ENCODE data around the gene UBAC2.

Gene UBAC2

GRCh38 chr13:99296398-99296797, 95.7 kb downstream of the UBAC2 start:
- H3K27ac ChIP-seq, result no peak overlapping the region
- TF ChIP-seq CTCF (IDR thresholded peaks at IDR 0.05) (no peak), ZFX (IDR thresholded peaks at IDR 0.05; ENCODE audit: borderline replicate concordance) (no peak)

- no peak overlapping the region for H3K27ac ChIP-seq
- TF ChIP-seq CTCF (IDR thresholded peaks at IDR 0.05) (no peak), ZFX (IDR thresholded peaks at IDR 0.05; ENCODE audit: borderline replicate concordance) (no peak)
These were observed 96.7 kb downstream of the UBAC2 start for GRCh38 chr13:99297331-99297730.

GRCh38 chr13:99298056-99298455, 97.4 kb downstream of the UBAC2 start:
- H3K27ac ChIP-seq, result no peak overlapping the region
- TF ChIP-seq CTCF (IDR thresholded peaks at IDR 0.05) (no peak), ZFX (IDR thresholded peaks at IDR 0.05; ENCODE audit: borderline replicate concordance) (no peak)

GRCh38 chr13:99299256-99299919, 98.7 kb downstream of the UBAC2 start:
- TF ChIP-seq ZFX (IDR thresholded peaks at IDR 0.05; ENCODE audit: borderline replicate concordance) (no peak), CTCF (IDR thresholded peaks at IDR 0.05) (no peak)
- no peak overlapping the region for H3K27ac ChIP-seq

- no peak overlapping the region for H3K27ac ChIP-seq
- TF ChIP-seq CTCF (IDR thresholded peaks at IDR 0.05) (no peak), ZFX (IDR thresholded peaks at IDR 0.05; ENCODE audit: borderline replicate concordance) (no peak)
These were observed 99.3 kb downstream of the UBAC2 start for GRCh38 chr13:99299920-99300341.

GRCh38 chr13:99301056-99301838, 100.6 kb downstream of the UBAC2 start:
- H3K27ac ChIP-seq, result no peak overlapping the region
- TF ChIP-seq ZFX (IDR thresholded peaks at IDR 0.05; ENCODE audit: borderline replicate concordance) (no peak), CTCF (IDR thresholded peaks at IDR 0.05) (no peak)
